HEK293 (cell line): ENCODE results near the gene OR10AD1.

Source experiments
- BCL11B ChIP-seq: fragments of 450-650 bp; formaldehyde crosslinking; IDR thresholded peaks from 2 replicates; pipeline ENCODE4 v1.5.1; 2016; ENCODE audit warnings: low read depth, missing biosample characterization, missing genetic modification characterization
- CTCF ChIP-seq: fragments of 450-650 bp; formaldehyde crosslinking; IDR thresholded peaks from 2 replicates; pipeline ENCODE4 v1.5.1; 2016; ENCODE audit warnings: missing biosample characterization, missing genetic modification characterization
- KLF1 ChIP-seq: fragments of 450-650 bp; formaldehyde crosslinking; IDR thresholded peaks from 2 replicates; pipeline ENCODE4 v1.5.1; 2016; ENCODE audit warnings: missing biosample characterization, missing genetic modification characterization
- KLF10 ChIP-seq: fragments of 450-650 bp; IDR thresholded peaks from 2 replicates; pipeline ENCODE4 v1.5.1; 2018; ENCODE audit warnings: missing biosample characterization, mild to moderate bottlenecking, missing genetic modification characterization
- KLF9 ChIP-seq: fragments of 450-650 bp; formaldehyde crosslinking; IDR thresholded peaks from 2 replicates; pipeline ENCODE4 v1.5.1; 2016; ENCODE audit warnings: missing biosample characterization, missing genetic modification characterization, low read depth
- PRDM10 ChIP-seq: fragments of 450-650 bp; formaldehyde crosslinking; IDR thresholded peaks from 2 replicates; pipeline ENCODE4 v1.5.1; 2016; ENCODE audit warnings: missing biosample characterization, missing genetic modification characterization
- REPIN1 ChIP-seq: fragments of 450-650 bp; formaldehyde crosslinking; IDR thresholded peaks from 2 replicates; pipeline ENCODE4 v1.5.1; 2017; ENCODE audit warnings: missing biosample characterization, missing genetic modification characterization, low read depth
- SP3 ChIP-seq: fragments of 450-650 bp; formaldehyde crosslinking; IDR thresholded peaks from 2 replicates; pipeline ENCODE4 v1.5.1; 2016; ENCODE audit warnings: missing biosample characterization, missing genetic modification characterization
- YY1 ChIP-seq: fragments of 450-650 bp; formaldehyde crosslinking; IDR thresholded peaks from 2 replicates; pipeline ENCODE4 v1.5.1; 2018; ENCODE audit warnings: missing biosample characterization, missing genetic modification characterization
- ZBTB10 ChIP-seq: fragments of 450-650 bp; formaldehyde crosslinking; IDR thresholded peaks from 2 replicates; pipeline ENCODE4 v1.5.1; 2016; ENCODE audit warnings: missing biosample characterization, missing genetic modification characterization
- ZFP37 ChIP-seq: fragments of 450-650 bp; formaldehyde crosslinking; IDR thresholded peaks from 2 replicates; pipeline ENCODE4 v1.5.1; 2016; ENCODE audit warnings: missing biosample characterization, missing genetic modification characterization
- ZIC2 ChIP-seq: fragments of 450-650 bp; formaldehyde crosslinking; IDR thresholded peaks from 2 replicates; pipeline ENCODE4 v1.5.1; 2016; ENCODE audit warnings: missing biosample characterization, missing genetic modification characterization
- ZNF138 ChIP-seq: fragments of 450-650 bp; formaldehyde crosslinking; IDR thresholded peaks from 2 replicates; pipeline ENCODE4 v1.5.1; 2016; ENCODE audit warnings: missing biosample characterization, missing genetic modification characterization, borderline replicate concordance
- ZNF169 ChIP-seq: fragments of 450-650 bp; formaldehyde crosslinking; IDR thresholded peaks from 2 replicates; pipeline ENCODE4 v1.5.1; 2016; ENCODE audit warnings: missing biosample characterization, missing genetic modification characterization
- ZNF175 ChIP-seq: fragments of 450-650 bp; formaldehyde crosslinking; IDR thresholded peaks from 2 replicates; pipeline ENCODE4 v1.5.1; 2016; ENCODE audit warnings: missing biosample characterization, missing genetic modification characterization
- ZNF239 ChIP-seq: fragments of 450-650 bp; formaldehyde crosslinking; IDR thresholded peaks from 2 replicates; pipeline ENCODE4 v1.5.1; 2016; ENCODE audit warnings: missing biosample characterization, missing genetic modification characterization
- ZNF37A ChIP-seq: fragments of 450-650 bp; IDR thresholded peaks from 2 replicates; pipeline ENCODE4 v1.5.1; 2018; ENCODE audit warnings: missing biosample characterization, missing genetic modification characterization
- ZNF404 ChIP-seq: fragments of 450-650 bp; formaldehyde crosslinking; IDR thresholded peaks from 2 replicates; pipeline ENCODE4 v1.5.1; 2017; ENCODE audit warnings: missing biosample characterization, missing genetic modification characterization
- ZNF514 ChIP-seq: fragments of 450-650 bp; formaldehyde crosslinking; IDR thresholded peaks from 2 replicates; pipeline ENCODE4 v1.5.1; 2016; ENCODE audit warnings: missing biosample characterization, missing genetic modification characterization
- ZNF518A ChIP-seq: fragments of 450-650 bp; formaldehyde crosslinking; conservative IDR thresholded peaks from 2 replicates; pipeline ENCODE4 v1.5.1; 2016; ENCODE audit warnings: low read depth, missing biosample characterization, missing genetic modification characterization
- ZNF544 ChIP-seq: fragments of 450-650 bp; formaldehyde crosslinking; IDR thresholded peaks from 2 replicates; pipeline ENCODE4 v1.5.0; 2017; ENCODE audit warnings: missing biosample characterization, missing genetic modification characterization
- ZNF561 ChIP-seq: fragments of 450-650 bp; IDR thresholded peaks from 2 replicates; pipeline ENCODE4 v1.5.1; 2018; ENCODE audit warnings: missing biosample characterization, missing genetic modification characterization, borderline replicate concordance
- ZNF677 ChIP-seq: fragments of 450-650 bp; IDR thresholded peaks from 2 replicates; pipeline ENCODE4 v1.5.0; 2018; ENCODE audit warnings: missing biosample characterization, mild to moderate bottlenecking, missing genetic modification characterization, moderate library complexity
- ZNF747 ChIP-seq: fragments of 450-650 bp; formaldehyde crosslinking; IDR thresholded peaks from 2 replicates; pipeline ENCODE4 v1.5.1; 2016; ENCODE audit warnings: missing biosample characterization, missing genetic modification characterization
- ZNF776 ChIP-seq: fragments of 450-650 bp; formaldehyde crosslinking; IDR thresholded peaks from 2 replicates; pipeline ENCODE4 v1.5.0; 2017; ENCODE audit warnings: missing biosample characterization, missing genetic modification characterization, borderline replicate concordance
- ZNF777 ChIP-seq: fragments of 450-650 bp; formaldehyde crosslinking; IDR thresholded peaks from 2 replicates; pipeline ENCODE4 v1.5.1; 2017; ENCODE audit warnings: missing biosample characterization, missing genetic modification characterization, borderline replicate concordance
- ZNF843 ChIP-seq: fragments of 450-650 bp; formaldehyde crosslinking; IDR thresholded peaks from 2 replicates; pipeline ENCODE4 v1.5.1; 2016; ENCODE audit warnings: missing biosample characterization, missing genetic modification characterization

OR10AD1 gene

GRCh38 chr12:48157018-48157888, 45.8 kb downstream of the OR10AD1 start, which contains the start of gene ASB8 (continued):
- TF ChIP-seq PRDM10 (tag by site-specific recombination) (peak; percentile 74), ZNF843 (no peak), ZNF37A (tag by site-specific recombination) (no peak), ZNF518A (peak; percentile 90), CTCF (peak; percentile 45), BCL11B (tag by site-specific recombination) (no peak), ZIC2 (tag by site-specific recombination) (peak; percentile 28; the same call in 1 of the 2 replicates), SP3 (tag by site-specific recombination) (peak; percentile 73), ZNF175 (tag by site-specific recombination) (no peak), KLF9 (tag by site-specific recombination) (peak; percentile 89), ZNF138 (tag by site-specific recombination) (no peak), ZNF777 (tag by site-specific recombination) (peak; percentile 53; the same call in 1 of the 2 replicates), KLF1 (tag by site-specific recombination) (no peak), ZNF677 (tag by site-specific recombination) (no peak), ZNF776 (tag by site-specific recombination) (no peak), ZBTB10 (tag by site-specific recombination) (peak; percentile 23; the same call in 1 of the 2 replicates), ZNF239 (tag by site-specific recombination) (no peak), ZNF544 (tag by site-specific recombination) (no peak), ZNF514 (tag by site-specific recombination) (no peak), REPIN1 (tag by site-specific recombination) (no peak), ZNF404 (tag by site-specific recombination) (no peak), ZFP37 (tag by site-specific recombination) (peak; percentile 87; the same call in 1 of the 2 replicates), ZNF561 (tag by site-specific recombination) (no peak; the same call in 1 of the 2 replicates), ZNF747 (tag by site-specific recombination) (no peak), ZNF169 (no peak), YY1 (no peak), KLF10 (tag by site-specific recombination) (peak; percentile 52; the same call in 1 of the 2 replicates)
